Fibroblast of the conjunctiva (primary cell): Measurements from ENCODE around the gene SPOCK1.

Source experiments
- DNase-seq: peaks from one replicate; pipeline ENCODE4 v3.0.0-alpha.2; 2010; ENCODE audit warnings: low read depth

Gene SPOCK1

DNA sequence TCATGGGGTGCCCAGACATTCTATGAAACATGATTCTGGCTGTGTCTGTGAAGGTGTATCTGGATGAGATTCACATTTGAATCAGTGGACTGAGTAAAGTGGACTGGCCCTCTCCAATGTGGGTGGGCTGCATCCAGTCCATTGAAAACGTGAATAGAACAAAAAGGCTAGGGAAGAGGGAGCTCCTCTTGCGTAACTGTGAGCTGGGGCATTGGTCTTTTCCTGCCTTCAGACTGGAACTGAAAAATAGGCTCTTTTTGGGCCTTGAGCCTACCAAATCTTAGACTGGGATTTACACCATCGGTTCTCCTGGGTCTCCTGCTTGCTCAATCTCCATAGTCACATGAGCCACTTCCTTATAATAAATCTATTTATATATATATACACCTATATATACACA, 170.1 kb downstream of the SPOCK1 start:
- DNase-seq: no peak

DNA sequence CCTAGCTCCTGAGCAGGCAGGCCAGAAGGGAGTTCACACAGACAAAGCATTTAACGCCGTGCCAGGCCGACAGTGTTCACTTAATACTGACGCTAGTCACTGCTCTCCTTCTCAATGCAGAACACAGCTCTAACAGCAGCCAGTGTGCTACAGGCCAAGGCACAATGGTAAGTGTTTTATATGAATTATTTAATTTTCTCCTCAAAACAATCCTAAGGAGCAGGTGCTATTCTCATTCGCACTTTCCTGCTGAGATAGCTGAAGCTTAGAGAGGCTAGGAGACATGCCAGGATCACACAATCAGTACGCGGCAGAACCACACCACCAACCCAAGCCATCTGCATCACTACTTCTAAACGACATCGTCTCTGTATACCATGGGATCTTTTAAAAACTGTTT, 170.7 kb downstream of the SPOCK1 start:
- DNase-seq: no peak

DNA sequence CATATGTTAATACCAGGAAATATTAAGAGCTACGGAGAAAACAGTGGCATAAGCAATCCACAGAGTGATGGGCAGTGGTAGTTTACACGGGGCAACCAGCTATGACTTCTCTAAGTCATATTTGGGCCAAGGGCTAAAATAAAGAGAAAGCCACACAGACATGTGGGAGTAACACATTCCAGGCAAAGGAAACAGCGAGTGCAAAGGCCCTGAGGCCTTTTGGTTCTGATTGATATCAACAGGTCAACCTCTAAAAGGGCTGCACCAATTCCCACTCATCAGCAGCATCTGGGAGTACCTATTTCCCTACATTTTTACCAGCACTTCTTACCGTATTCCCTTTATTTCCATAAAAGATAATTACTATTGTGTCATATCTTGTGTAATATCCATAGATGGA, 173.4 kb downstream of the SPOCK1 start:
- no peak for DNase-seq

DNA sequence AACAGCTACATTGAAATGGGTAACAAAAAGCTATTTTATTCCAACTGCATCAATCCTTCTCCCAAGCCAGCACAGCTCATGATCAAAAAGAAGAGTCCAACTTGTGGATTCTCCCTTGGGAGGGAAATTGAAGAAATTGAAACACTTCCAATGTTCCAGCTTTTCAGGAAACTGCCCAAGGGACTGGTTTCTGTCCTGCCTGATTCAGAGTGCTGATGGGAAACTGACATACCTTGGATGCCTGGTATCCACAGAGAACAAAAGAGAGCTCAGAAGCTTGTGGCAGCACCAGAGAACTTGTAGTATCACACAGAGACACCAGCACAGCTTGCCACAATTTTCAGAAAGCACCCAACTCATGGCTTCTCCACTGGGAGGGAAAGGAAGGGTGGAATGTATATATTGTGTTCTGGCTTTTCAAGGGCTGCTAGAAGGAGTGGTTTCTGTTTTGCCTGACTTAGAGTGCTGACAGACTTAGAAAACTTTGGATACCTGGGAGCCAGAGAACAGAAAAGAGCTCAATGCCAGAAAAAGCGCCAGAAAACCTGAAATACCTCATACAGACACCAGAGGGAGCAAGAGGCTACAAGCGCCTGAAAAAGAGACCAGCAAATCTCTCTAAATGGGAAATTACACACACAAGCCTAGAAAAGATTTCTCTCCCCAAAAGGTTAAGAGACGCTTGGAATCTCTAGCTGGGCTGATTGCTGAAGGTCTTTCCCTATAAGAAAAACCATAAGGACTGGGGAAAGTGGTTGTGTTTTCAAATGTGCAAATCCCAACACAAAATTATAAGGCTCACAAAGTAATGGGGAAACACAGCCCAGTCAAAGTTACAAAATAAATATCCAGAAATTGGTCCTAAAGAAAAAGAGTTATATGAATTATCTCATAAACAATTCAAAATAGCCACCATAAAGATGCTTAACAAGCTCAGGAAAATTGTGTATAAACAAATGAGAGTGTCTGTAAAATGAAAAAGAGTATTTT, 178.8 kb downstream of the SPOCK1 start:
- peak; percentile 42 for DNase-seq

GRCh38 chr5:137318027-137318426, 181.1 kb downstream of the SPOCK1 start:
- no peak for DNase-seq

DNA sequence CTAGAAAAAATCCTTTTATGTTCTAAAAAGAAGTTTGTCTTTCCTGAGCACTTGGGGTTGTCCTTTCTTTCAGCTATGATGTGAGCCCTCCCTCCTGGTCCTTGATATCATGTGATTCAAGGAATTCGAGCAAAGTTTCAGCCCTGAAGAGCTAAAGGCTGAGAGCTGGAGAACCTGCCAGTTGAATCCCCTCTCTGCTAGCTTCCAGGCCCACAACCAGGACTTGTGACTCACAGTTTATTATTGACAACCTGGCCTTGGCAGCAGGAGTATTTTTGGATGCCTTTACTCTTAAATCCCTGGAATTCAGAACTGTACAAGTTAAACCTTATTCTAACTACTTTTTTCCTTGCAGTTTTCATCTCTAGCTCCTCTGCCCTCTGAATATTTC, 182.8 kb downstream of the SPOCK1 start:
- DNase-seq: no peak

DNA sequence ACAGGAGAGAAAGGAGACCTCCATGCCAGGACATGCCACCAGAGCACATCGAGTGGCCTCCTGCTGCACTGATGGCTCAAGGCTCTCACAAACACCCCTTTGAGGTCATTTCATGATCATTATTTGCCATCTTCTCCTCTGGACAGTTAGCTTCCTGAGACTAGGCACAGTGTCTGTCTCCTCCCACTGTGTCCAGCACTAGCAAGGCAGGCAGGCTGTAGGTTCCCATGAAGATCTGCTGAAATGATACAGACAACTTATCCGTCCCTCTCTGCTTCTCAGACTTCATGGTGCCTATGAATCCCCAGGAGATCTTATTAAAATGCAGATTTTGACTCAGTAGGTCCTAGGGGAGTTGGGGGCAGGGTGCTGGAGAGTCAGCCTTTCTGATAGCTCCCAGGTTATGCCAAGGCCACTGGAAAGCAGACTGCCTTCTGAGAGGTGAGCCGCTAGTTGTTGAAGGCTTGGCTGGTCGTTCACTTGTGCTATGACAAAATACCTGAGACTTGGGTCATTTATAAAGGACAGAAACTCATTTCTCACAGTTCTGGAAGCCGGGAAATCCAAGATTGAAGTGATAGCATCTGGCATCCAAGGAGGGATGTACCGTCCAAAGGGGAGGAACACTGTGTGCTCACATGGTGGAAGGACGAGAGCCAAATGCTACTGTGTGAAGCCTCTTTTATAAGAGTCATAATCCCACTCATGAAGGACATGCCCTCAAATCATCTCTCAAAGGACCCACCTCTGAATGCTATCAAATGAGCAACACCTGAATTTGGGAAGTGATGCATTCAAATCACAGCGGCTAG, 183.4 kb downstream of the SPOCK1 start:
- no peak for DNase-seq

DNA sequence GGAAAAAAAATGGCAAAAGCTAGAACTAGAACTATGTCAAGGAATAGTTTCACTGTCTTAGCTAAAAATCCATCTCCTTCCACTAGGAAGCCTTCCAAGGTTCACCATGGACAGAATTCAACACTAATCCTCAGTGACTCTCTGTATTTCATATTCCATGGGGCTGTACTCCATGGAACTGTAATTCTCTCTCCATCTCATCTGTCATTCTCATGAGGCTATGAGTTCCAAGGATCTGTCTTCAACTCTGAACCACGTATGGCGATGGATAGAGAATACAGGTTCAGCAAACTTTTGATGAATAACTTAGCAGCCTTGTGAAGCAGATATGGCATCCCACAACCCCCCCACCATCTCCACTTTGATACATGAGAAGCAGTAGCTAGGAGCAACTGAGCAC, 184.0 kb downstream of the SPOCK1 start:
- no peak for DNase-seq

- DNase-seq: no peak
These were observed 185.5 kb downstream of the SPOCK1 start for GRCh38 chr5:137313526-137314175.

DNA sequence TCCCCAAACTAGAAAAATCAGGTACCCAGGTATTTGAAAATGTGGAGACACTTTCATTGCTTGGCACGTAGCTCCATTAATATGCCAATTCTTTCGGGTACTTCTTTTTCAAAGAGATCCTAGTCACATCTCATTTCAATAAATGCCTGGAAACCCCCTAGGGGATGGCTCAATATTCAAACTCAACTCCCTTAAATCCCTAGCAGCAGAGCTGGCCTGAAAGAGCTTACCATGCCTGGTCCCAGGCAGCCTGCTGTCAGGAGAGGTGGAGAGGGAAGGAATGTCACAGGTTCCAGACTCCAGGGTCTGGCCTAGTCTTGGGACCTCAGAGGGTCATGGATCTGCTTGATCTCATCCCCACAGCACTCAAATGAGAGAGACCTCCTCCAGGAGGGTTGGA, 187.1 kb downstream of the SPOCK1 start:
- no peak for DNase-seq

GRCh38 chr5:137310051-137310730, 188.9 kb downstream of the SPOCK1 start:
- DNase-seq: peak; percentile 88

- DNase-seq: no peak
These were observed 189.8 kb downstream of the SPOCK1 start for GRCh38 chr5:137309290-137309689.

DNA sequence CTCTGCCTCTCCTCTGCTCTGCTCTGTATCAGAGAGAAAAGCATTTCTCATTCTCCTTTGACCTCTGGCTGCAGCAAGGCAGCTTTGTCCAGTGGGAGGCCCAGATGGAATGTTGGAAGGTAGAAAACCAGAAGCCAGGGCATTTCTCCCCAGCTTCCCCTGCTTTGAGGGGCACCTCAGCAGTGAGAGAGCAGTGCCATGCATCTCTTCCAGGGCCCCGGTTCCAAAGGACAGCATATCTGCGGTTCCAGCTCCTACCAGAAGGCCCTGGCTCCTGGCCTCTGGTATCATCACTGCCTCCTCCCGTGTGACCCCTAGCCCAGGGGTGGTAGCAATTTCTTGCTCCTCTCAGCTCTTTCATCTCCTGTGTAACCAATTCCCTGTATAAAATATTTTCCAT, 190.8 kb downstream of the SPOCK1 start:
- DNase-seq: no peak

- no peak for DNase-seq
These were observed 192.2 kb downstream of the SPOCK1 start for GRCh38 chr5:137306903-137307302.

GRCh38 chr5:137305971-137306602, 193.0 kb downstream of the SPOCK1 start:
- DNase-seq: no peak

- no peak for DNase-seq
These were observed 194.8 kb downstream of the SPOCK1 start for GRCh38 chr5:137304226-137304874.

DNA sequence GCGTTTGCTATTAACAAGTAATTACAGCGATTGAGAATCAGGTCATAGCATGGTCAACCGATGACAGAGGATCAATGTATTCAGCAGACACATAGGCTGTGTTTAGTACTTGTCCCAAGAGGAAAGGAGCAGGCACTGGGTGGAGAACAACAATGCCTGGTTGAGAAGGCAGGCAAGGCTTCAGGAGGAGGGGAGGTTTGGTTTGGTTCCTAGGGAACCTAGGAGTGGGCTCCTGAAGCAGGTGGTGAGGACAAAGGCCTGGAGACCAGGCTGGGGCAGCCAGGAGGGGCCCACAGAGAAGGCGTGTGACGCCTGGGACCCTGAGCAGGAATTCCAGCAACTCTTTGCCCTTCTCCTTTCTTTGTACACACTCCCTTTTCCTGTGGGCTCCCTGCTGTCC, 195.6 kb downstream of the SPOCK1 start:
- DNase-seq: no peak

GRCh38 chr5:137300411-137301240, 198.5 kb downstream of the SPOCK1 start:
- peak; percentile 20 for DNase-seq

- no peak for DNase-seq
These were observed 202.8 kb downstream of the SPOCK1 start for GRCh38 chr5:137296213-137296781.

DNA sequence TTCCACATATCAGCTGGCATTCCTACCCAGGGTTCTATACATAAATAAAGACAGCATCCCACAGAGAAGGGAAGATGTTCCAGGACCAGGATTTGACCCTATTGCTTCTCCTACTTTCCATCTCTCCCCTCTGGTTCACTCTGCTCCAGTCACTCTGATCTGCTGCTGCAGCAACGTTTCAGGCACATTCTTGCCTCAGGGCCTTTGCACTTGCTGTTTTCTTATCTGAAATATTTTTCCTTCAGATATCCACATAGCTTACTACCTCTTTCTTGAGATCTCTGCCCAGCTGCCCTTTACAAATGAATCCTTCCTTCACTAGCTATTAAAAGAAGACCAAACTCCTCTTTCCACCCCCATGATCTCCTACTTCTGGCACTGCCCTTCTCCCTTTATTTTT, 204.5 kb downstream of the SPOCK1 start:
- no peak for DNase-seq
